H1 (cell line): Measurements from ENCODE around the gene ESRRB. TPM values are rescaled to one million over a fixed set of nuclear protein-coding genes. Genes with fewer than 3 reads are reported as not detected.

Experiments used
- CTCF ChIA-PET: fragments of 300-600 bp; sonication (Branson Sonifier 250); formaldehyde crosslinking; loops from one replicate; lab custom pipeline; 2021; ENCODE audit not compliant: partially characterized antibody; lab: Charles Lee
- POLR2A ChIA-PET: fragments of 300-600 bp; sonication (Branson Sonifier 250); formaldehyde crosslinking; loops from one replicate; lab custom pipeline; 2021; ENCODE audit warnings: inconsistent platforms; ENCODE audit not compliant: partially characterized antibody; lab: Charles Lee
- DNase-seq, 2 experiments: peaks; one replicate each; pipeline versions ENCODE4 v3.0.0 to v3.0.0-alpha.2; 2010 to 2022; ENCODE audit warnings: low spot score in 2 of 2, low read depth in 1 of 2, mixed read lengths in 1 of 2
- FAIRE-seq: peaks from 2 replicates; lab custom pipeline; 2011; peaks lifted over from hg19 to GRCh38; lab: Jason Lieb, UNC
- H2AFZ ChIP-seq: 2 replicates; pipeline ENCODE4 v1.8.1; 2012; ENCODE audit warnings: low read length, inconsistent platforms
- H2AK5ac ChIP-seq: 2 replicates; pipeline ENCODE4 v1.6.1; 2013; ENCODE audit warnings: low read depth, low read length
- H2BK120ac ChIP-seq: replicated peaks from 2 replicates; pipeline ENCODE3; 2013; ENCODE audit warnings: low read depth, low read length, inconsistent platforms
- H2BK12ac ChIP-seq: 2 replicates; pipeline ENCODE4 v1.6.1; 2013; ENCODE audit warnings: low read depth, low read length
- H2BK15ac ChIP-seq: 2 replicates; pipeline ENCODE4 v1.6.1; 2013; ENCODE audit warnings: low read length
- H2BK20ac ChIP-seq: 2 replicates; pipeline ENCODE4 v1.6.1; 2013; ENCODE audit warnings: low read length
- H2BK5ac ChIP-seq: 2 replicates; pipeline ENCODE4 v1.6.1; 2013; ENCODE audit warnings: low read depth, low read length
- H3K14ac ChIP-seq: 2 replicates; pipeline ENCODE4 v1.6.1; 2013; ENCODE audit warnings: inconsistent platforms; ENCODE audit not compliant: insufficient read length
- H3K18ac ChIP-seq: 2 replicates; pipeline ENCODE4 v1.6.1; 2013; ENCODE audit warnings: low read length; ENCODE audit errors: extremely low read depth
- H3K23ac ChIP-seq: 2 replicates; pipeline ENCODE4 v1.6.1; 2013; ENCODE audit warnings: inconsistent platforms; ENCODE audit not compliant: insufficient read length
- H3K23me2 ChIP-seq: 2 replicates; pipeline ENCODE4 v1.6.1; 2013; ENCODE audit warnings: low read depth, low read length
- H3K27ac ChIP-seq: 2 replicates; pipeline ENCODE4 v1.6.1; 2011; ENCODE audit warnings: low read depth, low read length, inconsistent platforms
- H3K27me3 ChIP-seq, 4 experiments: replicated peaks in 1 of 4; 1 replicate in 1 of 4; 2 replicates in 3 of 4; pipeline versions ENCODE4 v1.6.1 to v1.8.1; 2011 to 2013; ENCODE audit warnings: low read length in 3 of 4, mild to moderate bottlenecking in 3 of 4, inconsistent platforms in 2 of 4, mixed read lengths in 2 of 4, moderate library complexity in 1 of 4; ENCODE audit not compliant: control insufficient read depth in 3 of 4, insufficient read depth in 3 of 4; ENCODE audit errors: extremely low read depth in 1 of 4
- H3K36me3 ChIP-seq, 4 experiments: 2 replicates each; pipeline versions ENCODE4 v1.6.1 to v1.8.1; 2011 to 2013; ENCODE audit warnings: mild to moderate bottlenecking in 4 of 4, low read length in 3 of 4, moderate library complexity in 2 of 4, control low read depth in 1 of 4, inconsistent platforms in 1 of 4; ENCODE audit not compliant: insufficient read depth in 4 of 4, control insufficient read depth in 2 of 4
- H3K4ac ChIP-seq: replicated peaks from 2 replicates; pipeline ENCODE3; 2013; ENCODE audit warnings: low read length, low read depth, mixed read lengths, inconsistent platforms; ENCODE audit not compliant: insufficient read length
- H3K4me1 ChIP-seq, 4 experiments: replicated peaks in 1 of 4; 1 replicate in 1 of 4; 2 replicates in 3 of 4; pipeline versions ENCODE4 v1.6.1 to v1.8.1; 2011 to 2013; ENCODE audit warnings: low read length in 3 of 4, inconsistent platforms in 2 of 4, mixed read lengths in 1 of 4; ENCODE audit not compliant: insufficient read depth in 4 of 4, control insufficient read depth in 3 of 4
- H3K4me2 ChIP-seq, 2 experiments: 2 replicates each; pipeline versions ENCODE4 v1.6.1 to v1.8.1; 2011 to 2013; ENCODE audit warnings: low read depth in 2 of 2, low read length in 2 of 2, control low read depth in 1 of 2, inconsistent platforms in 1 of 2, mild to moderate bottlenecking in 1 of 2; ENCODE audit not compliant: insufficient read depth in 1 of 2
- H3K4me3 ChIP-seq, 4 experiments: fragments of 200-600, 300-600 bp in 1 of 4; sonication (generic), shearing (Covaris generic), sonication (Bioruptor Twin) in 1 of 4; 2 replicates each; pipeline versions ENCODE4 v1.5.1 to v1.8.1; 2011 to 2016; ENCODE audit warnings: low read length in 4 of 4, low read depth in 3 of 4, control low read depth in 2 of 4, inconsistent platforms in 2 of 4, mild to moderate bottlenecking in 2 of 4, mixed read lengths in 1 of 4, moderate library complexity in 1 of 4; ENCODE audit not compliant: insufficient read depth in 2 of 4; ENCODE audit errors: extremely low read depth in 1 of 4
- H3K56ac ChIP-seq: replicated peaks from 2 replicates; pipeline ENCODE3; 2013; ENCODE audit warnings: low read depth, mild to moderate bottlenecking, mixed read lengths, low read length, inconsistent platforms; ENCODE audit not compliant: insufficient read length
- H3K79me1 ChIP-seq: 2 replicates; pipeline ENCODE4 v1.6.1; 2013; ENCODE audit warnings: low read depth, low read length, control low read depth
- H3K79me2 ChIP-seq, 2 experiments: 2 replicates each; pipeline versions ENCODE4 v1.6.1 to v1.8.1; 2012 to 2013; ENCODE audit warnings: low read length in 2 of 2, mild to moderate bottlenecking in 2 of 2, inconsistent platforms in 1 of 2; ENCODE audit not compliant: insufficient read depth in 2 of 2, control insufficient read depth in 1 of 2
- H3K9ac ChIP-seq, 4 experiments: replicated peaks in 1 of 4; 1 replicate in 1 of 4; 2 replicates in 3 of 4; pipeline versions ENCODE4 v1.6.1 to v1.8.1; 2011 to 2013; ENCODE audit warnings: low read depth in 3 of 4, low read length in 3 of 4, control low read depth in 2 of 4, mild to moderate bottlenecking in 2 of 4, moderate library complexity in 2 of 4, inconsistent platforms in 1 of 4; ENCODE audit errors: extremely low read depth in 1 of 4
- H3K9me3 ChIP-seq, 2 experiments: 2 replicates each; pipeline versions ENCODE4 v1.6.1 to v1.8.1; 2012 to 2013; ENCODE audit warnings: mild to moderate bottlenecking in 2 of 2, moderate library complexity in 2 of 2, control low read depth in 1 of 2, inconsistent platforms in 1 of 2, low read depth in 1 of 2, low read length in 1 of 2, mixed read lengths in 1 of 2; ENCODE audit not compliant: insufficient read depth in 2 of 2
- H4K20me1 ChIP-seq, 2 experiments: replicated peaks in 1 of 2; 2 replicates each; pipeline versions ENCODE3 to v1.8.1; 2011 to 2013; ENCODE audit warnings: inconsistent platforms in 2 of 2, low read length in 2 of 2, mild to moderate bottlenecking in 1 of 2; ENCODE audit not compliant: insufficient read depth in 2 of 2, control insufficient read depth in 1 of 2
- H4K5ac ChIP-seq: 2 replicates; pipeline ENCODE4 v1.6.1; 2013; ENCODE audit warnings: low read length, low read depth, mixed read lengths, inconsistent platforms; ENCODE audit not compliant: insufficient read length
- H4K8ac ChIP-seq: 2 replicates; pipeline ENCODE4 v1.8.0; 2013; ENCODE audit warnings: mild to moderate bottlenecking, moderate library complexity, low read length, inconsistent platforms; ENCODE audit not compliant: insufficient read depth; ENCODE audit errors: extremely low read depth
- H4K91ac ChIP-seq: replicated peaks from 2 replicates; pipeline ENCODE3; 2013; ENCODE audit warnings: low read length, mixed read lengths, inconsistent platforms; ENCODE audit not compliant: insufficient read length
- ATF2 ChIP-seq: IDR thresholded peaks from 2 replicates; pipeline ENCODE4 v1.6.1; 2012; ENCODE audit warnings: low read length, inconsistent platforms
- CTCF ChIP-seq, 3 experiments: IDR thresholded peaks; 1 replicate in 2 of 3; 2 replicates in 1 of 3; pipeline versions ENCODE4 v1.5.1 to v1.6.1; 2011; ENCODE audit warnings: low read length in 3 of 3, mild to moderate bottlenecking in 3 of 3, inconsistent platforms in 2 of 3, low read depth in 1 of 3, moderate library complexity in 1 of 3; ENCODE audit not compliant: insufficient read depth in 1 of 3; ENCODE audit errors: control extremely low read depth in 1 of 3
- FOSL1 ChIP-seq: IDR thresholded peaks from 2 replicates; pipeline ENCODE4 v1.6.1; 2011; ENCODE audit warnings: mild to moderate bottlenecking, low read depth, low read length, moderate library complexity; ENCODE audit not compliant: insufficient read depth
- MAX ChIP-seq: IDR thresholded peaks from 2 replicates; pipeline ENCODE4 v1.6.1; 2012; ENCODE audit warnings: inconsistent platforms
- SIRT6 ChIP-seq: IDR thresholded peaks from one replicate; pipeline ENCODE4 v1.7.1; 2012; ENCODE audit warnings: low read length, inconsistent platforms
- SIX5 ChIP-seq: IDR thresholded peaks from 2 replicates; pipeline ENCODE4 v1.6.1; 2011; ENCODE audit warnings: mild to moderate bottlenecking, low read depth, low read length
- TAF7 ChIP-seq: optimal IDR thresholded peaks from 2 replicates; pipeline ENCODE3; 2011; ENCODE audit warnings: low read depth, mild to moderate bottlenecking, inconsistent platforms, low read length, moderate library complexity, borderline replicate concordance
- WGBS, 2 experiments: shearing (Covaris generic) in 1 of 2; methylation state at CpG; one replicate each; pipeline versions ENCODE4 v1.1.6 to v1.1.7; 2013 to 2015; ENCODE audit warnings: low lambda C conversion rate in 2 of 2, mixed read lengths in 2 of 2, inconsistent platforms in 1 of 2, low coverage in 1 of 2, missing lambda C conversion rate in 1 of 2; ENCODE audit not compliant: insufficient replicate concordance in 2 of 2, insufficient coverage in 1 of 2, insufficient read length in 1 of 2; ENCODE audit errors: extremely low coverage in 1 of 2, missing lambda C conversion rate in 1 of 2; 5-methylcytosine and 5-hydroxymethylcytosine counted together
- polyA plus RNA-seq, 7 experiments: library from polyadenylated mRNA; depleted of rRNA in 3 of 7; stranded (reverse) in 5 of 7; unstranded in 2 of 7; fragments of >200 nt in 5 of 7; fragments of 200-250 nt in 2 of 7; gene quantifications; 1 replicate in 5 of 7; 2 replicates in 1 of 7; 4 replicates in 1 of 7; pipeline versions ENCODE4 v1.2.1 to v1.2.3, GENCODE V29; 2011 to 2013; ENCODE audit warnings: missing spikeins in 2 of 7, mixed read lengths in 2 of 7
- total RNA-seq: library from RNA; stranded (reverse); fragmentation: NEBNext Ultra II Directional; extraction: Animal tissue kit (Norgen Biotek cat#: 25700); gene quantifications from 2 replicates; pipeline ENCODE4 v1.2.1, GENCODE V29; 2021

ESRRB gene
- total and polyA plus RNA-seq, 2 of the 8 experiments (the other 6 are each of a cell fraction or from before 2014, with no cell fraction given) = 0.29 to 0.45 TPM

DNA sequence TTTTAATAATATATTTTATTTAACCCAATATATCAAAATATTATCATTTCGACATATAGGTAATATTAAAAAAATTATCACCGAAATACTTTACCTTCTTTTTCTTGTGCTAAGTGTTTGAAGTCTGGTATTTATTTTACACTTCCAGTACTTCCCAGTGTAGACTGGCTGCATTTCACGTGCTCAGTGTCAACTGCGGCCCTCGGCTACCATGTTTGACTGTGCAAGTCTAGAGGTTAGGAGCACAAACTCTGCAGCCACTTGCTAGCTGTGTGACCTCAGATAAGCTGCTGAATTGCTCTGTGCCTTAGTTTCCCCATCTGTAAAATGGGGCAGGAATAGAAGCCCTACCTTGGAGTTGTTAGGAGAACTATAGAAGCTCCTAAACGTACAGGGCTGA lies 42.3 kb upstream of the ESRRB start:
- Histone ChIP-seq H2AFZ (no peak overlapping the region), H4K8ac (no peak overlapping the region), H3K27me3 (peaks cover 0 to 4% (median under 1%) of the 10 kb centered on the region in 4 experiments; a peak in 4 of 7 replicates), H3K18ac (no peak overlapping the region), H4K5ac (no peak overlapping the region), H3K9ac (no peak overlapping the region), H2BK5ac (no peak overlapping the region), H3K56ac (no peak overlapping the region), H3K4me1 (peaks cover 6 to 26% (median 13%) of the 10 kb centered on the region in 4 experiments), H4K20me1 (peaks cover 0 to 1% of the 10 kb centered on the region in 2 experiments), H3K14ac (no peak overlapping the region), H3K4ac (no peak overlapping the region), H3K36me3 (no peaks in the 10 kb centered on the region), H3K9me3 (no peaks in the 10 kb centered on the region), H3K23me2 (peaks cover 5% of the 10 kb centered on the region; the same call in 1 of the 2 replicates), H2AK5ac (no peak overlapping the region), H3K4me3 (no peak overlapping the region), H2BK15ac (no peak overlapping the region), H3K79me2 (no peaks in the 10 kb centered on the region), H2BK12ac (no peak overlapping the region), H3K4me2 (no peak overlapping the region), H2BK20ac (no peak overlapping the region), H3K79me1 (no peaks in the 10 kb centered on the region), H3K23ac (no peak overlapping the region), H3K27ac (no peak overlapping the region), H2BK120ac (no peak overlapping the region), H4K91ac (no peak overlapping the region)
- 73% methylated on average over 6 of the region's 6 CpGs; no CpG with 5 or more reads in 1 of the 2 experiments for WGBS, 2 experiments
- FAIRE-seq = no peak
- CTCF ChIA-PET = interaction anchor here (0.8 kb wide), 1 partner anchor 18 kb away, joined by 3 read pairs; no protein-coding TSS in a partner anchor
- no peak for TF ChIP-seq FOSL1
- TF ChIP-seq SIX5 = no peak
- TF ChIP-seq CTCF (IDR thresholded peaks at IDR 0.05; ENCODE audit: control extremely low read depth in 1 of 3, insufficient read depth in 1 of 3, low read depth in 1 of 3, low read length in 3 of 3) = no peak
- no peak for TF ChIP-seq ATF2
- TF ChIP-seq TAF7 = no peak
- TF ChIP-seq SIRT6 = no peak
- no peak for TF ChIP-seq MAX
- POLR2A ChIA-PET = interaction anchor here (0.7 kb wide), 1 partner anchor 13 kb away, joined by 3 read pairs; no protein-coding TSS in a partner anchor
- DNase-seq = no peak
